GM19351 (cell line): ENCODE measurements around the gene TENM3.

Source experiments
- ATAC-seq: cut with Tn5 transposase; IDR thresholded peaks from one replicate; pipeline ENCODE4 v1.9.1; 2021; ENCODE audit warnings: mild to moderate bottlenecking, moderate library complexity; ENCODE audit not compliant: unreplicated experiment

Gene TENM3

DNA sequence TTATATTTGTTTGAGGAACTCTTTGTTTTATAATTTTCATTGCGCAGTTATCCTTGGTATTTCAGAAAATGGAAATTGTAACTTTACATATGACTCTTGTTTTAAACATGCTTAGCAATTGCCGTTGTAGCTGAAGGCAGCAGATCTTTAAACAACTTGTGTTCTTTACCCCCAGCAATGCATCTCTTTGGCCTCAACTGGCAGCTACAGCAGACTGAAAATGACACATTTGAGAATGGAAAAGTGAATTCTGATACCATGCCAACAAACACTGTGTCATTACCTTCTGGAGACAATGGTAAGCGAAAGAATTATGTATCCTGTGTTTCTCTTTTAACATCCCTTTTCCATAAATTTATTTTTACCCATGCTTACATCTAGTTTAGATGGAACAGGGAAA is 410.4 kb downstream of the TENM3 start:
- ATAC-seq = no peak

DNA sequence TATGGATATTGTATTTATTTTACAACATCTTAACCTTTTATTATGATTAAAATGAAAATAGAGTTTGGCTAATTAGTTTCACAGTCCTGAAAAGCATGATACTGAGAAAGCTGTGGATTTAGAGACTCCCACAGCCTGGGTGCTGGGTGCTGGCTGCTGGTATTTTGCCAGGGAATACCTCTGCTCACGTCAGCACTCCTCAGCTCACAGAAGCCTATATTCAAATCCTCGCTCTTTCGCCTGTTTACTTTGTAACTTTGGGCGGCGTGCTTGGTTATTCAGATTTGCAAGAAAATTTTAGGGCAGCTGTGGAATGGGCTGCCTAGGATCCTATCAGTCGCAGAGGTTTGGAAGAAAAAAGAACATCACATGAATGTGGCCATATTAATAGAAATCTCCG is 412.1 kb downstream of the TENM3 start:
- ATAC-seq = no peak

DNA sequence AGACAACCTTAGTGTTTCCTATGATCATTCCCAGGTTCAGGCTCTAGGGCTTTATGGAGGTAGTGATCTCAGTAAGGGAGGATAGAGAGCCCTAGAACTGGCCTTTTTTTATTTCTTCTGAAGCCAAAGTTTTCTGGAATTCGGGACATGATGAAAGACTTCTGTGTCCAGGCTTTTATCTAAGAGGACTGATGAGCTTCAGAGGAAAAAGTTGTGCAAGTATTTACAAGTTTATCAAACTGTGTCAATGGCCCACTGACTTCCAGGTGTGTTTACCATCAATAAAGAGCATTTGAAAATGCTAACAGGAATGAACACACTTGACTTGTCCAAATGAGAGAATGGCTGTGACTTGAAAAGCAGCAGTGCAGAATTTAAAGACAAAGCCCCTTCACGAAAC is 419.3 kb downstream of the TENM3 start:
- ATAC-seq = no peak

DNA sequence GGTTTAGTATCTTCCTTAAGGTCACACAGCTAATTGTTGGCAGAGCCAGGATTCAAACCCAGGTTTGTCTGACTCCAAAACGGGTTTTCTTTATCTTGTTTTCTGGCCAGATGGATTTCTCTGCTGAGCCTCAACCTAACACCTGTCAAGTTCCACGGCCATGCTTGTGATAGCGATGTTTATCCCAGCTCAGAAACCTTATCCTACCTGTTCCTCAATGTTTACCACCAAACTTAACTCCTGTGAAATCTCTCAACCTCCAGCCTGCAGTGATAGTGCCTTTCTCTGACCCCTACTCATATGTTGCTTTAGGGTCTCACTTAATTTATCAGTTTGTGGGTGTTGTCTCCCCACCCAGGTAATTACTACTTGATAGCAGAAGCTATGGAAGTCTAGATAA is 428.0 kb downstream of the TENM3 start:
- ATAC-seq = no peak

DNA sequence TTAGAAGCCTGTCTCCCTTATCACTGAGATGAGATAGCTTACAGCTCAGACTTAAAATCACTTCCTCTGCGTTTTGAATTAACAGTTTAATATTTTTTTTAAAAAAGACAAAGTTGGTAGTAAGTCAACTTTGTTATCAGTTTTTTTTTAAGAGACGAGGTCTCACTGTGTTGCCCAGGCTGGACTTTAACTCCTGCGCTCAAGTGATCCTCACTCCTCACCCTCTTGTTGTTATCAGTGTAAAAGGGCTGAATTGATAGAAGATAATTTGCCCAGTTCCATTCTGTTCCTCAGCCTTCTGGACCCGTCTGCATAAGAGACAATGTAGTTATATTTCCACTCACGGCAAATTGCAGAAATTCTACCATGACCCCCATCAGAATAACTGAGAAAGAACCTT is 428.5 kb downstream of the TENM3 start:
- ATAC-seq = no peak

DNA sequence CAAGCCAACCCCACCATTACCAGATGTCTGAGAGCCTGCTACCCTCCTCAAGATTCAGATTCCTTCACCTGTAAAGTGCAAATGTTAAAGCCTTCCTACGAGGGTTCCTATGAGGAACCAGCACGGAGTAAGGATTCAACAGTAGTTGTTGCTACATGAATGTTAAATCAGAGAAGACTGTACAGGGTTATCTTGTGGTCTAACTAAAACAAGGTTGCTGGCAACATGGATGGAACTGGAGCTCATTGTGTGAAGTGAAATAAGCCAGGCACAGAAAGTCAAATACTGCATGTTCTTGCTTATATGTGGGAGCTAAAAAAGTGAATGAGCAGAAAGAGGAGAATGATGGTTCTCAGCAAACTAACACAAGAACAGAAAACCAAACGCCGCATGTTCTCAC is 435.4 kb downstream of the TENM3 start:
- ATAC-seq = no peak

DNA sequence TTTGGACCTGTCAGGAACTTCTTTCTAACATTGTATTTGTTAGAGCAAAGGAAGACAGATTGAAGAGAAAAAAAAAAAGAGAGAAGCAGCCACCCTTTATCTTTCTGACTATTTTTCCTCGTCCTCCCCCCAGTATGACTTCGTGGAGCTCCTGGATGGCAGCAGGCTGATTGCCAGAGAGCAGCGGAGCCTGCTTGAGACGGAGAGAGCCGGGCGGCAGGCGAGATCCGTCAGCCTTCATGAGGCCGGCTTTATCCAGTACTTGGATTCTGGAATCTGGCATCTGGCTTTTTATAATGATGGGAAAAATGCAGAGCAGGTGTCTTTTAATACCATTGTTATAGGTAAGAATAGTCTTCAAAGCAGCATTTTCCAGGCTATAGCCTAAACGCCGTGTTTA is 436.3 kb downstream of the TENM3 start:
- no peak for ATAC-seq

GRCh38 chr4:182680234-182680653 is 437.0 kb downstream of the TENM3 start:
- no peak for ATAC-seq

DNA sequence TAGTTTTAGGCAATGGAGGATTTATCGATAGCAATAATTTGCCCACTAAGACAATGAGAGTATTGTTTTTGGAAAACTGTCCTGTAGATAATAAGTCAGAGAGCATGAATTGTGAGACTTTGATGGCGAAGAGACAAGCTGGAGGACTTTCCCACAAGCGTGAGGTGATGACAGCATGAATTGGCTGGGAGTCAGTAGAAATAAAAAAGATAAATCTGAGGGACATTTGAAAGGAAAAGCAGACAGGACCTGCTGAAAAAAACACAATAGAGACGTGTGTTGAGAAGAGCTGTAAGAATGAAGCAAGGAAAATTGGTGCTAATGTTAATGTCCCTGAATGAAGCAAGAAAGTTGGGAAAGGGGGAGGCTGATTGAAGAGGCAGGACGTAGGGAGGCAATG is 440.5 kb downstream of the TENM3 start:
- ATAC-seq = no peak

- ATAC-seq = no peak
These were observed 441.6 kb downstream of the TENM3 start for GRCh38 chr4:182684796-182685195.

DNA sequence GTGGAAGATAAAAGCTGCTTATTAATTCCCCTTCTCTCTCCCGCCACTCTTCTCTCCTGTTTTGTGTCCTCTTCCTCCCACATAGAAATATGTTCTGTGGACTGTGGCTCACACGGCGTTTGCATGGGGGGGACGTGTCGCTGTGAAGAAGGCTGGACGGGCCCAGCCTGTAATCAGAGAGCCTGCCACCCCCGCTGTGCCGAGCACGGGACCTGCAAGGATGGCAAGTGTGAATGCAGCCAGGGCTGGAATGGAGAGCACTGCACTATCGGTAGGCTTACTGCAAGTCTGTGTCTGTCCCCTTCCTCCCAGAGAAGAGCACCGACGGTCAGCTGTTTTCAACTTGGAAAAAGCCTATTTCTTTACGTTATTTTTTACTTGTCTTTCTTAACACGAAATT is 444.9 kb downstream of the TENM3 start:
- ATAC-seq = no peak

DNA sequence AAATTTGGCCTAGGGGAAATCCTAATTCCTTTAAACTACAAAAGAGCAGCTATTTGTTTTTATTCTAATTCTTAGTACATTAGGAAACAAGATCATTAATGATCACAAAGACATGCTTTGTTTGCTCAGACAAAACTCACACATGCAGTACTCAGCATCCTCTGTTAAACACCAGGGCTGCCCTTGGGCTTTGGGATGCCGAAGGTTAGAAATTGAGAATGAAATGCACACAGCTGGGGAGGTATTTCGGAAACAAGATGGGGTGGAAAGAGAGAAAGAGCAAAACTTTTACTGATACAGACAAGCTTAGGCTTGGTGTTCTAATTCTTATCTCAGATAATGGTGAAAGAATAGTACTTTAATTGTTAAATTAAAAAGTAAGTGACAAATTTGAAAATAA is 451.3 kb downstream of the TENM3 start:
- ATAC-seq = no peak

DNA sequence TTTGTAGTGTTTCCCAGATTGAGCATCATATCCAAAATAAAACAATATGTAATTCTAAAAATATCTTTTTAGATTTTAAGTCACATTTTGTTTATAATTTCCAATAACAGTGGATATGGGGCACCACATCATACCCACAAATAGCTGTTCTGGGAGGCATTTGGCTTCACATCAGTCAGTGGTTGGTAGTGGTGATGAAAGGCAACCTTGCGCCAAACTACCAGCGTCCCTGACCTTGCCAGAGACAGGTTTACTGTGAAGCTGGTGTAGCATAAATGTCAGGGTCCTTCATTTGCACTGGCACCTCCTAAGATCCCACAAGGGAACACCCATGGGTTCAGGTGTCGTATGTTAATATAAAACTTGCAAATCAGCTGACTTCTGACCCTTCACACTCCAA is 451.8 kb downstream of the TENM3 start:
- ATAC-seq = no peak

- ATAC-seq = no peak
These were observed 452.6 kb downstream of the TENM3 start for GRCh38 chr4:182695842-182696241.

GRCh38 chr4:182697094-182697493 is 453.9 kb downstream of the TENM3 start:
- no peak for ATAC-seq

- no peak for ATAC-seq
These were observed 455.0 kb downstream of the TENM3 start for GRCh38 chr4:182698212-182698611.

DNA sequence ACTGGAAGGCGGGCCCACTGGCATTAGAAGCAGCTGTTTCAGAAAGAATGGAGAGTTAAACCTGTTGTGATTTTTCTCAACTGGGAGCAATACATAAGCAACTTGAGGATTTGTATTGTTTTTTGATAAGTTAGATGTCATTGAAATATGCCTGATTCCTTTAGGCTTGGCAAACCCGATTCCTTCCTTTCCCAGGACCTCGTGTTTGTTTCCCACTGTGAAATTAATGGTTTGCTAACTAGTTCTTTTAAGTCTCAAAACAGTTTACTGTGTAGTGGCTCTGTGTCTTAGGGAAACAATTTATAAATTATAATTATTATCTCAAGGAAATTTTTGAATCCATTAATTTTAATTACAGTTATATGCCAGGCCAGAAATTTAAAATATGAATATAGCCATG is 456.0 kb downstream of the TENM3 start:
- ATAC-seq = no peak

DNA sequence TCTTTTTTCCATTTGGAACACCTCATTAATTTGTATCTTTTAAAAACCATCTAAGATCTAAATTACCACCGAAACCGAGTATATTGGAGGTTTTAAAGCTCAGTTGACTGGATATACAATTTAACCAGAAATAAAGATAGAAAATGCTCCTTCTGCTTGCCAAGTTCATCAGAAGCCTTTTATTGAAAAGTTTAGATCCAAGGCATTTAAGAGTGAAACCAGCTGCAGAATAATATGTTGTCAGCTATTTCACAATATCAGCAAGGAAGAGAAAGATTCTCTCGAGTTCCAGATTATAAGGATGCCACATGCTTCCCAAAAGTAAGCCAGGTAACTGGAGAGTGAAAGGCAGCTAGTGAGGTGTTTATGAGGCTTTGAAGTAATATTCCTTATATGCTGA is 456.6 kb downstream of the TENM3 start:
- no peak for ATAC-seq

GRCh38 chr4:182700362-182701160 is 457.4 kb downstream of the TENM3 start:
- no peak for ATAC-seq

DNA sequence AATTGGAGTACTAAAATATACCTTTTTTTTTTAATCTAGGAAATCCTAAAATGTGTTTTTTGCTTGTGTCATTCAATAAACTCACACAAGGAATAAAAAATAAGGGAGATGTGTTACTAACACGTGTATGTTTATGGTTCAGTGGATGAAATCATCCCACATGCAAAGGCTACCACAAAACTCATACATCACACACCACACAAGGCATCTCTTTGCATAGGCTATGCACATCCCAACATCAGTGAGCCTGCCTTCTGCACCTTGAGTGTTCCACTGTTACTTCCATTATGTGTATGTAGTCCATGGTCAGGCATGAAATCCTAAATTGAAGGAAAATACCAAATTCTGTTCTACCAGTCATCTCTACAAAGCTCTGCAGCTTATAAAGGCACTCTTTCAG is 460.9 kb downstream of the TENM3 start:
- no peak for ATAC-seq

- ATAC-seq = no peak
These were observed 461.7 kb downstream of the TENM3 start for GRCh38 chr4:182704948-182705347.

DNA sequence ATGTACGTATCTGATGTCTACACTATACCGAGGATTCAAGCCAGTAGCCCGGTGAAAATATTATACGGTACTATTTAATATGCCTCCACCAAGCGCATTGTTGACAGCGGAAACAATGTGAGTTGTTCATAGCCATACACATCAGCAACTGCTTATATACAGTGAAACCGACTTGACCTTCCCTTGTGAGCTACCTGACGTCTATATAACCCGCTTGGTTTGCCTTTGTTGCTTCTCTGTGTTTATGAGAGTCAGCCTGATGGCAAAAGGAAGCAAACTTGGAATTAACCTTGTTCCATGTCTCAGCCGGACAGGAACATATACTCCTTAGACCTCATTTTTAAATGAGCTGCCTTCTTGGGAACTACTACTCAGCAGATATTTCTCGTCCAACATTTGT is 462.2 kb downstream of the TENM3 start:
- no peak for ATAC-seq

GRCh38 chr4:182711211-182711610 is 468.0 kb downstream of the TENM3 start:
- no peak for ATAC-seq
